Testis (tissue), 3 donors: ENCODE measurements around the gene FAM193A. TPM values are rescaled to one million over a fixed set of nuclear protein-coding genes. Genes with fewer than 3 reads are reported as not detected.

Experiments used
- DNase-seq: peaks from one replicate; pipeline ENCODE4 v3.0.0-alpha.2; 2019
- H3K27ac ChIP-seq, 2 donors: fragments of 200-600 bp; sonication (generic); one replicate each; pipeline ENCODE4 v1.5.1; 2019
- H3K27me3 ChIP-seq: fragments of 200-600 bp; sonication (generic); one replicate; pipeline ENCODE4 v1.5.1; 2019
- H3K36me3 ChIP-seq: fragments of 200-600 bp; sonication (generic); one replicate; pipeline ENCODE4 v1.5.1; 2017; ENCODE audit warnings: low read depth; ENCODE audit errors: missing control alignments
- H3K4me1 ChIP-seq: fragments of 200-600 bp; sonication (generic); one replicate; pipeline ENCODE4 v1.5.1; 2019
- H3K4me3 ChIP-seq, 2 donors: fragments of 200-600 bp; sonication (generic); one replicate each; pipeline ENCODE4 v1.5.1; 2017 to 2019
- H3K9me3 ChIP-seq: fragments of 200-600 bp; sonication (generic); one replicate; pipeline ENCODE4 v1.5.1; 2017
- CTCF ChIP-seq, 3 experiments: fragments of 450-650 bp in 2 of 3; fragments of 200-600 bp in 1 of 3; sonication (generic) in 1 of 3; IDR thresholded peaks; one replicate each; pipeline ENCODE4 v1.5.1; 2016 to 2019; ENCODE audit warnings: antibody characterized with exemption in 3 of 3, mild to moderate bottlenecking in 2 of 3, moderate library complexity in 1 of 3
- POLR2A ChIP-seq: fragments of 450-650 bp; IDR thresholded peaks from one replicate; pipeline ENCODE4 v1.6.1; 2017; ENCODE audit warnings: antibody characterized with exemption, mild to moderate bottlenecking, moderate library complexity
- WGBS, 2 donors: methylation state at CpG; one replicate each; pipeline ENCODE4 v1.1.5; 2018; 5-methylcytosine and 5-hydroxymethylcytosine counted together
- intact Hi-C: fragments of 100-400 bp; cut with DNase I; formaldehyde crosslinking; loops from one replicate; pipeline ENCODE4 v1.15.1; 2023; ENCODE audit warnings: low total_unique reads
- polyA plus RNA-seq: library from polyadenylated mRNA; stranded (reverse); fragments of 350-450 nt; fragmentation: Illumina TruSeq; extraction: RNeasy Lipid Tissue Mini Kit (QIAGEN cat#74804); gene quantifications from one replicate; pipeline ENCODE4 v1.2.3, GENCODE V29; 2014; ENCODE audit warnings: low read depth, low replicate concordance; ENCODE audit not compliant: insufficient read depth
- total RNA-seq, 2 donors: library from RNA; depleted of rRNA; stranded (reverse); fragments of >200 nt; gene quantifications; one replicate each; pipeline ENCODE4 v1.2.3, GENCODE V29; 2016

The FAM193A gene
- total and polyA plus RNA-seq, 3 donors from 2014 or later: 50.4 to 92.4 (median 78.7) TPM

GRCh38 chr4:2728221-2728620 is 191.8 kb downstream of the FAM193A start:
- Histone ChIP-seq H3K4me1 (peaks cover 2% of the 10 kb centered on the region), H3K27ac (no peak overlapping the region), H3K27me3 (no peaks in the 10 kb centered on the region), H3K4me3 (no peak overlapping the region), H3K36me3 (no peaks in the 10 kb centered on the region), H3K9me3 (no peaks in the 10 kb centered on the region)
- no peak for DNase-seq
- intact Hi-C loops: no loop called here
- no peak for TF ChIP-seq CTCF (IDR thresholded peaks at IDR 0.05)
- no peak for TF ChIP-seq POLR2A
- 90 to 92% methylated on average over 3 of the region's 3 CpGs for WGBS, 2 donors

GRCh38 chr4:2728806-2729532 is 192.5 kb downstream of the FAM193A start:
- Histone ChIP-seq H3K4me3 (no peak overlapping the region), H3K4me1 (peaks cover 10% of the 10 kb centered on the region), H3K27ac (no peak overlapping the region), H3K9me3 (no peaks in the 10 kb centered on the region), H3K27me3 (no peaks in the 10 kb centered on the region), H3K36me3 (no peaks in the 10 kb centered on the region)
- DNase-seq: no peak
- 97 to 100% methylated on average over 10 to 12 of the region's 12 CpGs for WGBS, 2 donors
- TF ChIP-seq POLR2A (no peak), CTCF (IDR thresholded peaks at IDR 0.05) (no peak)
- intact Hi-C loops: no loop called here

GRCh38 chr4:2729533-2729875 is 193.1 kb downstream of the FAM193A start:
- Histone ChIP-seq H3K4me3 (no peak overlapping the region), H3K27me3 (no peaks in the 10 kb centered on the region), H3K9me3 (no peaks in the 10 kb centered on the region), H3K27ac (no peak overlapping the region), H3K36me3 (no peaks in the 10 kb centered on the region), H3K4me1 (peaks cover 15% of the 10 kb centered on the region)
- no peak for DNase-seq
- intact Hi-C loops: no loop called here
- WGBS, 2 donors: 96 to 98% methylated on average over 9 of the region's 9 CpGs
- TF ChIP-seq POLR2A (no peak), CTCF (IDR thresholded peaks at IDR 0.05) (no peak)

GRCh38 chr4:2731907-2732317 is 195.5 kb downstream of the FAM193A start:
- H3K4me3 ChIP-seq: no peak overlapping the region
- H3K36me3 ChIP-seq: no peaks in the 10 kb centered on the region
- no peaks in the 10 kb centered on the region for H3K27me3 ChIP-seq
- WGBS, 2 donors: 87 to 90% methylated on average over 25 to 28 of the region's 28 CpGs
- DNase-seq: no peak
- intact Hi-C loops: no loop called here
- TF ChIP-seq POLR2A: no peak
- no peaks in the 10 kb centered on the region for H3K9me3 ChIP-seq
- H3K27ac ChIP-seq: no peak overlapping the region
- peaks cover 19% of the 10 kb centered on the region for H3K4me1 ChIP-seq

- Histone ChIP-seq H3K4me3 (no peak overlapping the region), H3K4me1 (peaks cover 19% of the 10 kb centered on the region), H3K9me3 (no peaks in the 10 kb centered on the region), H3K27me3 (no peaks in the 10 kb centered on the region), H3K27ac (no peak overlapping the region), H3K36me3 (no peaks in the 10 kb centered on the region)
- no peak for TF ChIP-seq CTCF (IDR thresholded peaks at IDR 0.05)
- TF ChIP-seq POLR2A: no peak
- intact Hi-C loops: no loop called here
- 79 to 90% methylated on average over 4 to 6 of the region's 6 CpGs for WGBS, 2 donors
- DNase-seq: no peak
Observed at GRCh38 chr4:2732526-2732925, 196.1 kb downstream of the FAM193A start.
